Mesendoderm (in vitro differentiated cells): ENCODE measurements around the gene DOCK2.
"Not testable (repeated sequence)": the region's sequence is repeated elsewhere in the genome, so short reads cannot be mapped to it uniquely, and the experiment has no call there.

Source experiments
- DNase-seq: peaks from one replicate; pipeline ENCODE4 v3.0.0; 2013
- H2AK5ac ChIP-seq: 2 replicates; pipeline ENCODE4 v1.6.1; 2013; ENCODE audit warnings: low read length, inconsistent platforms
- H2BK120ac ChIP-seq: 2 replicates; pipeline ENCODE4 v1.6.1; 2013; ENCODE audit warnings: low read depth, mild to moderate bottlenecking, low read length, moderate library complexity, mixed read lengths
- H2BK15ac ChIP-seq: replicated peaks from 2 replicates; pipeline ENCODE4 v1.6.1; 2013; ENCODE audit warnings: low read depth, mild to moderate bottlenecking, moderate library complexity
- H2BK5ac ChIP-seq: 2 replicates; pipeline ENCODE4 v1.6.1; 2013; ENCODE audit warnings: low read length, inconsistent platforms
- H3K18ac ChIP-seq: 2 replicates; pipeline ENCODE4 v1.6.1; 2013; ENCODE audit warnings: mild to moderate bottlenecking, low read length, mixed read lengths
- H3K23ac ChIP-seq: one replicate; pipeline ENCODE4 v1.6.1; 2013; ENCODE audit warnings: low read length
- H3K27ac ChIP-seq: 2 replicates; pipeline ENCODE4 v1.5.1; 2013; ENCODE audit warnings: low read depth, mild to moderate bottlenecking, inconsistent platforms, low read length, moderate library complexity
- H3K27me3 ChIP-seq: 2 replicates; pipeline ENCODE4 v1.6.1; 2013; ENCODE audit warnings: low read length, control low read depth, mild to moderate bottlenecking, inconsistent platforms; ENCODE audit not compliant: insufficient read depth, poor library complexity
- H3K36me3 ChIP-seq: 2 replicates; pipeline ENCODE4 v1.6.1; 2013; ENCODE audit warnings: low read length, inconsistent platforms; ENCODE audit not compliant: control insufficient read depth, insufficient read depth
- H3K4ac ChIP-seq: one replicate; pipeline ENCODE4 v1.6.1; 2013; ENCODE audit warnings: low read depth, mild to moderate bottlenecking, low read length, moderate library complexity
- H3K4me1 ChIP-seq: 2 replicates; pipeline ENCODE4 v1.6.1; 2013; ENCODE audit warnings: low read depth, low read length, inconsistent platforms; ENCODE audit not compliant: control insufficient read depth
- H3K4me2 ChIP-seq: 2 replicates; pipeline ENCODE4 v1.6.1; 2013; ENCODE audit warnings: low read length
- H3K4me3 ChIP-seq: 2 replicates; pipeline ENCODE4 v1.5.1; 2013; ENCODE audit warnings: mild to moderate bottlenecking, low read length
- H3K56ac ChIP-seq: one replicate; pipeline ENCODE4 v1.6.1; 2013; ENCODE audit warnings: low read length
- H3K79me1 ChIP-seq: 2 replicates; pipeline ENCODE4 v1.6.1; 2013; ENCODE audit warnings: low read length, inconsistent platforms
- H3K79me2 ChIP-seq: 2 replicates; pipeline ENCODE4 v1.6.1; 2013; ENCODE audit warnings: mild to moderate bottlenecking, low read length; ENCODE audit not compliant: control insufficient read depth, insufficient read depth
- H3K9ac ChIP-seq: 2 replicates; pipeline ENCODE4 v1.6.1; 2013; ENCODE audit warnings: low read length, inconsistent platforms
- H4K5ac ChIP-seq: one replicate; pipeline ENCODE4 v1.6.1; 2013; ENCODE audit warnings: low read length
- H4K8ac ChIP-seq: one replicate; pipeline ENCODE4 v1.6.1; 2013; ENCODE audit warnings: low read depth, mild to moderate bottlenecking, control low read depth, low read length, moderate library complexity
- whole genome bisulfite sequencing: extraction: QIAGEN DNeasy Blood & Tissue Kit; methylation state at CpG from one replicate; pipeline ENCODE4 v1.1.7; 2013; ENCODE audit warnings: low lambda C conversion rate, missing lambda C conversion rate; ENCODE audit not compliant: insufficient coverage; ENCODE audit errors: extremely low coverage; 5-methylcytosine and 5-hydroxymethylcytosine counted together

DOCK2 gene

GRCh38 chr5:170094329-170094728 lies 457.3 kb downstream of the DOCK2 start:
- H2AK5ac ChIP-seq, H3K4me3 ChIP-seq, H3K56ac ChIP-seq, H3K27me3 ChIP-seq, H3K4ac ChIP-seq, H2BK120ac ChIP-seq, H3K36me3 ChIP-seq, H3K79me1 ChIP-seq, H4K5ac ChIP-seq, DNase-seq, H3K4me1 ChIP-seq, H2BK15ac ChIP-seq, H3K9ac ChIP-seq, H4K8ac ChIP-seq, H2BK5ac ChIP-seq, H3K23ac ChIP-seq, H3K4me2 ChIP-seq, H3K79me2 ChIP-seq, H3K18ac ChIP-seq, H3K27ac ChIP-seq: not testable (repeated sequence)
- no CpG with 5 or more reads among the region's 10 CpGs for WGBS

GRCh38 chr5:170095646-170096045 lies 458.6 kb downstream of the DOCK2 start:
- Histone ChIP-seq H3K23ac (no peak overlapping the region), H2AK5ac (no peak overlapping the region), H3K4me2 (no peak overlapping the region), H4K5ac (no peak overlapping the region), H2BK15ac (no peak overlapping the region), H3K36me3 (no peaks in the 10 kb centered on the region), H3K18ac (no peak overlapping the region), H3K4ac (no peak overlapping the region), H4K8ac (no peak overlapping the region), H3K27ac (no peak overlapping the region), H3K79me2 (no peaks in the 10 kb centered on the region), H3K79me1 (no peaks in the 10 kb centered on the region), H2BK120ac (no peak overlapping the region), H3K56ac (no peak overlapping the region), H2BK5ac (no peak overlapping the region), H3K4me1 (peaks cover 6% of the 10 kb centered on the region), H3K27me3 (no peaks in the 10 kb centered on the region), H3K4me3 (no peak overlapping the region), H3K9ac (no peak overlapping the region)
- no CpG with 5 or more reads among the region's 1 CpG for WGBS
- DNase-seq = no peak

GRCh38 chr5:170097934-170098333 lies 460.9 kb downstream of the DOCK2 start:
- no peaks in the 10 kb centered on the region for H3K27me3 ChIP-seq
- peak overlapping the region; percentile 54 for H3K23ac ChIP-seq
- no peak overlapping the region for H4K5ac ChIP-seq
- no peak overlapping the region for H3K27ac ChIP-seq
- peak overlapping the region; percentile 19 for H3K9ac ChIP-seq
- peak overlapping the region; percentile 66 for H3K56ac ChIP-seq
- no peaks in the 10 kb centered on the region for H3K36me3 ChIP-seq
- no peak overlapping the region for H3K4me3 ChIP-seq
- H2BK5ac ChIP-seq = peak overlapping the region; percentile 4
- no peak overlapping the region for H3K18ac ChIP-seq
- no peak overlapping the region for H3K4me2 ChIP-seq
- DNase-seq = peak; percentile 61
- no peak overlapping the region for H2BK15ac ChIP-seq
- WGBS = no CpG with 5 or more reads among the region's 9 CpGs
- H3K4ac ChIP-seq = no peak overlapping the region
- no peaks in the 10 kb centered on the region for H3K79me2 ChIP-seq
- H2BK120ac ChIP-seq = no peak overlapping the region
- H3K79me1 ChIP-seq = no peaks in the 10 kb centered on the region
- H2AK5ac ChIP-seq = no peak overlapping the region
- no peak overlapping the region for H4K8ac ChIP-seq
- peaks cover 6% of the 10 kb centered on the region for H3K4me1 ChIP-seq

- Histone ChIP-seq H3K18ac (no peak overlapping the region), H2BK5ac (no peak overlapping the region), H2AK5ac (no peak overlapping the region), H3K4ac (no peak overlapping the region), H3K23ac (no peak overlapping the region), H3K27me3 (no peaks in the 10 kb centered on the region), H2BK15ac (no peak overlapping the region), H3K9ac (peak overlapping the region; percentile 19), H3K79me2 (no peaks in the 10 kb centered on the region), H3K79me1 (no peaks in the 10 kb centered on the region), H3K4me3 (no peak overlapping the region), H3K4me1 (peaks cover 6% of the 10 kb centered on the region), H3K4me2 (no peak overlapping the region), H3K36me3 (no peaks in the 10 kb centered on the region), H3K27ac (no peak overlapping the region), H4K5ac (no peak overlapping the region), H3K56ac (peak overlapping the region; percentile 18), H2BK120ac (no peak overlapping the region), H4K8ac (no peak overlapping the region)
- DNase-seq = peak; percentile 94
- WGBS = no CpG with 5 or more reads among the region's 13 CpGs
Measured at GRCh38 chr5:170100066-170100943, 463.2 kb downstream of the DOCK2 start.

GRCh38 chr5:170103447-170103846 lies 466.4 kb downstream of the DOCK2 start:
- no peak overlapping the region for H3K23ac ChIP-seq
- no peak overlapping the region for H2AK5ac ChIP-seq
- no peak overlapping the region for H3K4me3 ChIP-seq
- no peak overlapping the region for H3K18ac ChIP-seq
- no peak overlapping the region for H3K27ac ChIP-seq
- no peaks in the 10 kb centered on the region for H3K79me1 ChIP-seq
- no peak overlapping the region for H4K5ac ChIP-seq
- no peak overlapping the region for H3K4ac ChIP-seq
- no peak overlapping the region for H3K56ac ChIP-seq
- H2BK120ac ChIP-seq = no peak overlapping the region
- H2BK15ac ChIP-seq = no peak overlapping the region
- no peaks in the 10 kb centered on the region for H3K4me1 ChIP-seq
- WGBS = no CpG with 5 or more reads among the region's 1 CpG
- H3K27me3 ChIP-seq = no peaks in the 10 kb centered on the region
- no peak overlapping the region for H3K9ac ChIP-seq
- no peak overlapping the region for H4K8ac ChIP-seq
- H3K79me2 ChIP-seq = no peaks in the 10 kb centered on the region
- no peak overlapping the region for H2BK5ac ChIP-seq
- DNase-seq = no peak
- H3K36me3 ChIP-seq = no peaks in the 10 kb centered on the region
- no peak overlapping the region for H3K4me2 ChIP-seq

- no peaks in the 10 kb centered on the region for H3K79me2 ChIP-seq
- no peaks in the 10 kb centered on the region for H3K79me1 ChIP-seq
- H3K27ac ChIP-seq = no peak overlapping the region
- no peak overlapping the region for H3K4me2 ChIP-seq
- no peak overlapping the region for H2AK5ac ChIP-seq
- H3K18ac ChIP-seq = no peak overlapping the region
- H3K4me3 ChIP-seq = no peak overlapping the region
- no peak overlapping the region for H4K8ac ChIP-seq
- H2BK15ac ChIP-seq = no peak overlapping the region
- no peak for DNase-seq
- H3K27me3 ChIP-seq = no peaks in the 10 kb centered on the region
- H2BK120ac ChIP-seq = no peak overlapping the region
- H3K9ac ChIP-seq = no peak overlapping the region
- H3K23ac ChIP-seq = no peak overlapping the region
- no peaks in the 10 kb centered on the region for H3K36me3 ChIP-seq
- no CpG with 5 or more reads among the region's 6 CpGs for WGBS
- no peak overlapping the region for H3K56ac ChIP-seq
- H4K5ac ChIP-seq = no peak overlapping the region
- no peak overlapping the region for H2BK5ac ChIP-seq
- no peak overlapping the region for H3K4ac ChIP-seq
- H3K4me1 ChIP-seq = peaks cover 4% of the 10 kb centered on the region
Measured at GRCh38 chr5:170104299-170104698, 467.2 kb downstream of the DOCK2 start.
